Gastrocnemius medialis (tissue), 4 donors: ENCODE measurements around the gene USP19. TPM values are rescaled to one million over a fixed set of nuclear protein-coding genes. Genes with fewer than 3 reads are reported as not detected.

Experiments used
- ATAC-seq, 2 donors: fragments of 150-250 bp; one replicate each; pipeline ENCODE4 v1.9.1; 2016
- DNase-seq, 2 donors: peaks; one replicate each; pipeline ENCODE4 v3.0.0-alpha.2; 2019
- H3K27ac ChIP-seq, 4 donors: fragments of 200-600 bp; sonication (generic); 1 replicate in 1 of 4; 2 replicates in 3 of 4; pipeline ENCODE4 v1.5.1; 2016 to 2018; ENCODE audit warnings: mild to moderate bottlenecking in 2 of 4, moderate library complexity in 1 of 4
- H3K27me3 ChIP-seq, 3 donors: fragments of 200-600 bp; sonication (generic) in 2 of 3; 1 replicate in 1 of 3; 2 replicates in 2 of 3; pipeline versions ENCODE4 v1.5.1 to v1.6.0; 2016 to 2019; ENCODE audit warnings: mild to moderate bottlenecking in 1 of 3, moderate library complexity in 1 of 3
- H3K36me3 ChIP-seq, 2 donors: fragments of 200-600 bp; sonication (generic) in 1 of 2; one replicate each; pipeline ENCODE4 v1.5.1; 2017 to 2018
- H3K4me1 ChIP-seq, 2 donors: fragments of 200-600 bp; sonication (generic) in 1 of 2; one replicate each; pipeline ENCODE4 v1.5.1; 2016 to 2017; ENCODE audit warnings: mild to moderate bottlenecking in 2 of 2
- H3K4me3 ChIP-seq, 4 donors: fragments of 200-600 bp; sonication (generic) in 3 of 4; 1 replicate in 1 of 4; 2 replicates in 3 of 4; pipeline ENCODE4 v1.5.1; 2016 to 2019; ENCODE audit warnings: mild to moderate bottlenecking in 2 of 4
- H3K9me3 ChIP-seq, 3 donors: fragments of 200-600 bp; sonication (generic) in 2 of 3; 1 replicate in 1 of 3; 2 replicates in 2 of 3; pipeline ENCODE4 v1.5.1; 2016 to 2019
- CTCF ChIP-seq, 5 experiments: fragments of 450-650 bp in 3 of 5; fragments of 200-600 bp in 2 of 5; sonication (generic) in 2 of 5; IDR thresholded peaks in 4 of 5; conservative IDR thresholded peaks in 1 of 5; 1 replicate in 4 of 5; 2 replicates in 1 of 5; pipeline ENCODE4 v1.5.1; 2016 to 2019; ENCODE audit warnings: antibody characterized with exemption in 5 of 5, mild to moderate bottlenecking in 3 of 5, moderate library complexity in 3 of 5
- POLR2A ChIP-seq, 2 donors: fragments of 450-650 bp; IDR thresholded peaks; one replicate each; pipeline ENCODE4 v1.6.1; 2017; ENCODE audit warnings: antibody characterized with exemption in 2 of 2, mild to moderate bottlenecking in 2 of 2, moderate library complexity in 2 of 2
- in situ Hi-C, 4 donors: fragments of 200-750 bp; cut with MboI; loops; one replicate each; pipeline versions ENCODE4 v1.15.0 to v1.8.0; 2017; ENCODE audit warnings: low sequenced_read_pairs in 4 of 4
- intact Hi-C: fragments of 100-400 bp; cut with DNase I; formaldehyde crosslinking; loops from one replicate; pipeline ENCODE4 v1.15.1; 2023; ENCODE audit warnings: low total_unique reads
- total RNA-seq, 4 donors: library from RNA; depleted of rRNA; stranded (reverse); fragments of >200 nt; gene quantifications; one replicate each; pipeline versions ENCODE4 v1.1.0 to v1.2.3, GENCODE V29; 2016

Gene USP19
- total RNA-seq, 4 donors from 2014 or later, result 100 to 188 (median 128) TPM

GRCh38 chr3:49104427-49105291 lies 16.0 kb downstream of the USP19 start, which contains the start of gene QARS1:
Gene QARS1, minus strand, starts transcription at chr3:49104757. Its CDS starts 24 bp downstream, at chr3:49104733.
- intact Hi-C loops (loop anchor here (1.0 kb wide), 2 partner anchors 10 to 16 kb away; partner anchors contain the start of genes QRICH1 and USP19), in situ Hi-C loops (no loop called here)
- TF ChIP-seq POLR2A (IDR thresholded peaks at IDR 0.05) (peak; percentile 52 to 81), CTCF (IDR thresholded peaks at IDR 0.05 in 4 of 5, conservative IDR thresholded peaks at IDR 0.05 in 1 of 5) (no peak)
- no peaks in the 10 kb centered on the region for H3K27me3 ChIP-seq
- DNase-seq (peak; percentile 93 to 95), ATAC-seq (peak; percentile 98 to 99)
- no peaks in the 10 kb centered on the region for H3K9me3 ChIP-seq
- H3K36me3 ChIP-seq, result peaks cover 0 to 68% of the 10 kb centered on the region in 2 donors
- H3K27ac ChIP-seq, result peak within 1 kb of the TSS; percentile 75 to 91 (median 86)
- H3K4me1 ChIP-seq, result peaks cover 19 to 26% of the 10 kb centered on the region in 2 donors
- peak within 1 kb of the TSS; percentile 82 to 94 (median 91) for H3K4me3 ChIP-seq

- ATAC-seq (peak in 1 of 2 donors; percentile 1), DNase-seq (no peak)
- intact Hi-C loops, result loop anchor here (1.0 kb wide), 2 partner anchors 10 to 16 kb away; partner anchors contain the start of genes QRICH1 and USP19
- Histone ChIP-seq H3K4me3 (peak overlapping the region; percentile 82 to 94 (median 91)), H3K27me3 (no peaks in the 10 kb centered on the region), H3K4me1 (peaks cover 19 to 26% of the 10 kb centered on the region in 2 donors), H3K27ac (peak overlapping the region; percentile 75 to 91 (median 86)), H3K36me3 (peaks cover 0 to 68% of the 10 kb centered on the region in 2 donors), H3K9me3 (no peaks in the 10 kb centered on the region)
- TF ChIP-seq POLR2A (IDR thresholded peaks at IDR 0.05) (no peak), CTCF (IDR thresholded peaks at IDR 0.05 in 4 of 5, conservative IDR thresholded peaks at IDR 0.05 in 1 of 5) (no peak)
- in situ Hi-C loops, result no loop called here
Measured at GRCh38 chr3:49104052-49104426, 16.6 kb downstream of the USP19 start.

GRCh38 chr3:49100046-49100615 lies 20.5 kb downstream of the USP19 start:
- Histone ChIP-seq H3K27ac (no peak overlapping the region), H3K9me3 (no peaks in the 10 kb centered on the region), H3K36me3 (peaks cover 0 to 65% of the 10 kb centered on the region in 2 donors), H3K4me1 (peaks cover 13 to 17% of the 10 kb centered on the region in 2 donors), H3K27me3 (no peaks in the 10 kb centered on the region), H3K4me3 (no peak overlapping the region)
- in situ Hi-C loops (no loop called here), intact Hi-C loops (no loop called here)
- DNase-seq (no peak), ATAC-seq (no peak)
- TF ChIP-seq CTCF (IDR thresholded peaks at IDR 0.05 in 4 of 5, conservative IDR thresholded peaks at IDR 0.05 in 1 of 5) (no peak), POLR2A (IDR thresholded peaks at IDR 0.05) (no peak)

GRCh38 chr3:49098910-49099630 lies 21.6 kb downstream of the USP19 start:
- peaks cover 0 to 65% of the 10 kb centered on the region in 2 donors for H3K36me3 ChIP-seq
- no peak overlapping the region for H3K27ac ChIP-seq

More at GRCh38 chr3:49098910-49099630, 21.6 kb downstream of the USP19 start:
- Histone ChIP-seq H3K4me1 (peaks cover 17 to 19% of the 10 kb centered on the region in 2 donors), H3K4me3 (no peak overlapping the region), H3K9me3 (no peaks in the 10 kb centered on the region), H3K27me3 (no peaks in the 10 kb centered on the region)
- ATAC-seq (no peak), DNase-seq (no peak)
- TF ChIP-seq CTCF (IDR thresholded peaks at IDR 0.05 in 4 of 5, conservative IDR thresholded peaks at IDR 0.05 in 1 of 5), result no peak
- no peak for TF ChIP-seq POLR2A (IDR thresholded peaks at IDR 0.05)
- intact Hi-C loops (no loop called here), in situ Hi-C loops (no loop called here)
